ENCODE measurements around the gene PIM3. TPM values are rescaled to one million over a fixed set of nuclear protein-coding genes. Genes with fewer than 3 reads are reported as not detected.

PIM3 gene
- total RNA-seq, 2 experiments from 2014 or later = 224 to 230 TPM

DNA sequence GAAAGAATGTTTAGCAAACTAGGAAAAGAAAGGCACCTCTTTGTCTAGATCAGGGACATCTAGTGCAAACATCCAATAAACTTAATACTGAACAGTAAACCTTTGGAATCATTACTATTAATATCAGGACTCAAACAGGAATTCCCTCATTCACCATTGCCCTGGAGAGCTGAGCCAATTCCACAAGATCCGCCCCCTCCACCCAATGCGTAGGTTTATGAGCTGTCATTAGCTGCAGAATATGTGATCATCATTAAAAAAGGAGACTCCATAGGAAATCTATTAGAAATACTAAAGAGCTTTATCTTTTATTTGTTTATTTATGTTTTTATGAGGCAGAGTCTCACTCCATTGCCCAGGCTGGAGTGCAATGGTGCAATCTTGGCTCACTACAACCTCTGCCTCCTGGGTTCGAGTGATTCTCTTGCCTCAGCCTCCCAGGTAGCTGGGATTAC lies 46.5 kb downstream of the PIM3 start:
- no peak overlapping the region for H3K27ac Mint-ChIP-seq
- CTCF ChIA-PET = interaction anchor here (0.9 kb wide), 2 partner anchors 20 to 27 kb away, joined by 3 read pairs; no protein-coding TSS in a partner anchor
- Histone ChIP-seq H3K36me3 (ENCODE audit: insufficient read depth, low read length) (no peaks in the 10 kb centered on the region), H3K4me1 (ENCODE audit: insufficient read depth, low read length) (peaks cover 19% of the 10 kb centered on the region), H3K9me3 (ENCODE audit: control insufficient read depth in 1 of 2, insufficient read depth in 1 of 2, low read length in 2 of 2) (peaks cover 0 to 6% of the 10 kb centered on the region in 2 experiments), H3K27ac (ENCODE audit: low read depth in 1 of 2, low read length in 2 of 2) (no peak overlapping the region), H3K4me3 (ENCODE audit: low read length) (no peak overlapping the region), H3K27me3 (ENCODE audit: control insufficient read depth in 1 of 2, insufficient read depth in 2 of 2, low read length in 2 of 2) (peaks cover 6 to 14% of the 10 kb centered on the region in 2 experiments)
- peaks cover 21% of the 10 kb centered on the region for H3K27me3 Mint-ChIP-seq
- H3K4me1 Mint-ChIP-seq (ENCODE audit: low read depth) = peaks cover 10% of the 10 kb centered on the region
- no peaks in the 10 kb centered on the region for H3K9me3 Mint-ChIP-seq
- H3K4me3 Mint-ChIP-seq = no peak overlapping the region
- intact Hi-C loops (cut with DNase I, micrococcal nuclease) = no loop called here
- DNase-seq (no peak), ATAC-seq (ENCODE audit: poor library complexity) (no peak)
- H3K36me3 Mint-ChIP-seq (ENCODE audit: low read depth) = no peaks in the 10 kb centered on the region
- POLR2A ChIA-PET = no interaction called here
- TF ChIP-seq, protein P1, sequence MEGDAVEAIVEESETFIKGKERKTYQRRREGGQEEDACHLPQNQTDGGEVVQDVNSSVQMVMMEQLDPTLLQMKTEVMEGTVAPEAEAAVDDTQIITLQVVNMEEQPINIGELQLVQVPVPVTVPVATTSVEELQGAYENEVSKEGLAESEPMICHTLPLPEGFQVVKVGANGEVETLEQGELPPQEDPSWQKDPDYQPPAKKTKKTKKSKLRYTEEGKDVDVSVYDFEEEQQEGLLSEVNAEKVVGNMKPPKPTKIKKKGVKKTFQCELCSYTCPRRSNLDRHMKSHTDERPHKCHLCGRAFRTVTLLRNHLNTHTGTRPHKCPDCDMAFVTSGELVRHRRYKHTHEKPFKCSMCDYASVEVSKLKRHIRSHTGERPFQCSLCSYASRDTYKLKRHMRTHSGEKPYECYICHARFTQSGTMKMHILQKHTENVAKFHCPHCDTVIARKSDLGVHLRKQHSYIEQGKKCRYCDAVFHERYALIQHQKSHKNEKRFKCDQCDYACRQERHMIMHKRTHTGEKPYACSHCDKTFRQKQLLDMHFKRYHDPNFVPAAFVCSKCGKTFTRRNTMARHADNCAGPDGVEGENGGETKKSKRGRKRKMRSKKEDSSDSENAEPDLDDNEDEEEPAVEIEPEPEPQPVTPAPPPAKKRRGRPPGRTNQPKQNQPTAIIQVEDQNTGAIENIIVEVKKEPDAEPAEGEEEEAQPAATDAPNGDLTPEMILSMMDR (IDR thresholded peaks at IDR 0.05) = no peak

DNA sequence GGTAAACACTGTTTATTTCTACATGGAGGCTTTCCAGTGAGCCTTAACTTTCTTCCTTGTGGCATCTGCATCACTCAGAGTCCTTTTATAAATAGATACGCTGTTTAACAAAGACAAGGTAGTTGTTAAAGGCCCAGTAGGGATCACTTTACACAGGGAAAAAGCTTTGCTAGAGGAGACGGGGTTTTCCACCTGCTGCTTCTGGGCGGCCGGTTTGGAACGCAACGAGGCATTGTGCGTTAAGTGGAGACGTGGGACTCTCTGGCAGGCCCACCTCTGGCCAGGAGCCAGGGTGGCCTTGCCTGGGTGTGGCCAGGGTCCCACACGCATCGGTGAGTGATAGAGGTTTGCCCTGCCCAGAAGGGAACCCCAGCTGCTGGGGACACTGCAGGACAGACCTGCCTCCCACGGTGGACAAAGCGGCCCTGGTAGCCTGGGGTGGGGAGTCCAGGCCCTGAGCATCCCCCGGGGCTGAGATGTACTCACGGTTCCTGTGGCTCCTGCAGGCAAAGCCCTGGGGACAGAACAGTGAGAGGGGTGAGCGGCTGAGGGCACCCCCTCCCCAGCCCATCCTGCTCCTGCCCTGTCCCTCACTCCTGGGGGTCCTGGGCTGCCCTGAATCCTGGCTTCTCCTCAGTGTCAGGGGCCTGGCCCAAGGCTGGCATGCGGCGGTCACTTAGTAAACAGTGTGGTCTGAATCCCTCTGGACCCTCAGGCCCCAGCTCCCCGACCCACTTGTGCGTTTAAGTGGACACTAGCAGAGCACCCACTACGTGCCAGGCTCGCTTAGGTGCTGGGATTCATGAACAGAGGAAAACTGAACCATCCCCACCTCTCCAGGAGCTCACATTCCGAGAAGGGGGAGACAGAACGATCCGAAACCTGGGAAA lies 47.8 kb downstream of the PIM3 start:
- H3K27me3 Mint-ChIP-seq = peaks cover 26% of the 10 kb centered on the region
- peaks cover 7 to 15% of the 10 kb centered on the region in 2 experiments for H3K27me3 ChIP-seq (ENCODE audit: control insufficient read depth in 1 of 2, insufficient read depth in 2 of 2, low read length in 2 of 2)
- DNase-seq (no peak), ATAC-seq (ENCODE audit: poor library complexity) (no peak)
- no peak overlapping the region for H3K27ac ChIP-seq (ENCODE audit: low read depth in 1 of 2, low read length in 2 of 2)
- no peaks in the 10 kb centered on the region for H3K36me3 Mint-ChIP-seq (ENCODE audit: low read depth)
- H3K4me1 ChIP-seq (ENCODE audit: insufficient read depth, low read length) = peaks cover 29% of the 10 kb centered on the region
- CTCF ChIA-PET = no interaction called here
- no peak overlapping the region for H3K4me3 Mint-ChIP-seq
- intact Hi-C loops (cut with DNase I, micrococcal nuclease) = no loop called here
- H3K36me3 ChIP-seq (ENCODE audit: insufficient read depth, low read length) = no peaks in the 10 kb centered on the region
- H3K4me1 Mint-ChIP-seq (ENCODE audit: low read depth) = peaks cover 10% of the 10 kb centered on the region
- no peaks in the 10 kb centered on the region for H3K9me3 Mint-ChIP-seq
- H3K27ac Mint-ChIP-seq = no peak overlapping the region
- no peak overlapping the region for H3K4me3 ChIP-seq (ENCODE audit: low read length)
- peaks cover 0 to 11% of the 10 kb centered on the region in 2 experiments for H3K9me3 ChIP-seq (ENCODE audit: control insufficient read depth in 1 of 2, insufficient read depth in 1 of 2, low read length in 2 of 2)
- TF ChIP-seq, protein P1 (IDR thresholded peaks at IDR 0.05) = no peak
- POLR2A ChIA-PET = no interaction called here

DNA sequence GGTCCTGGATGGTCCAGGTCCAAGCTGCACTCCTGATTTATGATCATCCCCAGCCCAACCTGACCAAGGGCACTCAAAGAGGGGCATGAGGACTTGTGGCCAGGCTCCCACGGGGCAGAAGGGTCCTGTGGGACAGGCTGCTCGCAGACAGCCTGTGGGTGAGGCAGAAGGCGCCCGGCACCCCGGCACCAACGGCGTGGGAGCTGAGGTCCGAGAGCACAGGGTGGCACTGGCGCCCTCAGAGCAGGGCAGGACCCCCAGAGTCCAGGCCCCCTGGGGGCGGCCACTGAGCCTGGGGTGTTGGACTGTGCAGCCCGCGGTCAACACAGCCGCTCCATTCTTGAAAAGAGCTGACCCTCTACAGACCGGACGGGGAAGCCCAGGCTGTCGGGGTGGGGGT lies 48.7 kb downstream of the PIM3 start:
- ChIA-PET CTCF (no interaction called here), POLR2A (no interaction called here)
- H3K27ac Mint-ChIP-seq = no peak overlapping the region
- intact Hi-C loops (cut with DNase I, micrococcal nuclease) = no loop called here
- no peaks in the 10 kb centered on the region for H3K9me3 Mint-ChIP-seq
- no peaks in the 10 kb centered on the region for H3K36me3 Mint-ChIP-seq (ENCODE audit: low read depth)
- H3K27me3 Mint-ChIP-seq = peaks cover 26% of the 10 kb centered on the region
- TF ChIP-seq, protein P1 (IDR thresholded peaks at IDR 0.05) = no peak
- H3K4me3 Mint-ChIP-seq = no peak overlapping the region
- H3K27me3 ChIP-seq (ENCODE audit: control insufficient read depth in 1 of 2, insufficient read depth in 2 of 2, low read length in 2 of 2) = peaks cover 11 to 21% of the 10 kb centered on the region in 2 experiments
- H3K36me3 ChIP-seq (ENCODE audit: insufficient read depth, low read length) = no peaks in the 10 kb centered on the region
- peaks cover 0 to 11% of the 10 kb centered on the region in 2 experiments for H3K9me3 ChIP-seq (ENCODE audit: control insufficient read depth in 1 of 2, insufficient read depth in 1 of 2, low read length in 2 of 2)
- peaks cover 10% of the 10 kb centered on the region for H3K4me1 Mint-ChIP-seq (ENCODE audit: low read depth)
- no peak overlapping the region for H3K4me3 ChIP-seq (ENCODE audit: low read length)
- DNase-seq (no peak), ATAC-seq (ENCODE audit: poor library complexity) (no peak)
- no peak overlapping the region for H3K27ac ChIP-seq (ENCODE audit: low read depth in 1 of 2, low read length in 2 of 2)
- H3K4me1 ChIP-seq (ENCODE audit: insufficient read depth, low read length) = peaks cover 35% of the 10 kb centered on the region
